K562 (cell line): ENCODE measurements around the gene GPC2. TPM values are rescaled to one million over a fixed set of nuclear protein-coding genes. Genes with fewer than 3 reads are reported as not detected.

Experiments used
- ATAC-seq: fragments of 200-7000 bp; cut with Tn5 transposase; 3 replicates; pipeline ENCODE4 v1.9.1; 2020; ENCODE audit warnings: moderate library complexity
- BruUV-seq: library from RNA; stranded (reverse); fragments of 400-500 nt; replicated peaks from 2 replicates; lab custom pipeline; 2021; lab: Mats Ljungman, UMichigan
- CTCF ChIA-PET: fragments of 300-600 bp; formaldehyde crosslinking; extraction: SDS; loops from one replicate; lab custom pipeline; 2021; ENCODE audit warnings: low intra/inter-chr PET ratio; lab: Yijun Ruan, JAX
- POLR2A ChIA-PET: fragments of 300-600, 350-650 bp; sonication (Branson Sonifier 250); formaldehyde crosslinking; extraction: SDS; loops from one replicate; lab custom pipeline; 2021; ENCODE audit warnings: antibody characterized with exemption, inconsistent platforms; lab: Yijun Ruan, JAX
- DNase-seq, 4 experiments: peaks; one replicate each; pipeline versions ENCODE4 v3.0.0 to v3.0.0-alpha.2; 2011 to 2018; ENCODE audit warnings: low spot score in 3 of 4, mixed read lengths in 3 of 4; ENCODE audit errors: extremely low read depth in 1 of 4
- FAIRE-seq: peaks from 2 replicates; lab custom pipeline; 2011; peaks lifted over from hg19 to GRCh38; lab: Jason Lieb, UNC
- H2AFZ ChIP-seq: 2 replicates; pipeline ENCODE4 v1.6.0; 2011; ENCODE audit warnings: low read depth, low read length, control low read depth, inconsistent platforms
- H3K27ac ChIP-seq: fragments of 200-600 bp; 3 replicates; pipeline ENCODE4 v1.8.0; 2011; ENCODE audit warnings: low read depth, mild to moderate bottlenecking, control low read depth, inconsistent platforms, low read length, moderate library complexity, mixed read lengths; ENCODE audit errors: extremely low read depth
- H3K27me3 ChIP-seq, 2 experiments: fragments of 300-600 bp in 1 of 2; 2 replicates in 1 of 2; 3 replicates in 1 of 2; pipeline versions ENCODE4 v1.6.0 to v1.8.0; 2011; ENCODE audit warnings: inconsistent platforms in 2 of 2, low read length in 2 of 2, mild to moderate bottlenecking in 1 of 2, mixed read lengths in 1 of 2, moderate library complexity in 1 of 2; ENCODE audit not compliant: control insufficient read depth in 2 of 2, insufficient read depth in 2 of 2
- H3K36me3 ChIP-seq: fragments of 300-600 bp; 3 replicates; pipeline ENCODE4 v1.8.0; 2011; ENCODE audit warnings: mild to moderate bottlenecking, low read length, inconsistent platforms; ENCODE audit not compliant: control insufficient read depth, insufficient read depth
- H3K4me1 ChIP-seq, 2 experiments: fragments of 200-600 bp in 1 of 2; replicated peaks in 1 of 2; 2 replicates in 1 of 2; 3 replicates in 1 of 2; pipeline versions ENCODE4 v1.5.1 to v1.8.0; 2011; ENCODE audit warnings: inconsistent platforms in 2 of 2, low read length in 2 of 2, mild to moderate bottlenecking in 1 of 2, mixed read lengths in 1 of 2, moderate library complexity in 1 of 2; ENCODE audit not compliant: control insufficient read depth in 2 of 2, insufficient read depth in 2 of 2
- H3K4me2 ChIP-seq: 2 replicates; pipeline ENCODE4 v1.6.1; 2011; ENCODE audit warnings: low read length, control low read depth, inconsistent platforms, mixed read lengths; ENCODE audit not compliant: insufficient read depth
- H3K4me3 ChIP-seq: fragments of 200-600 bp; sonication (generic), shearing (Covaris generic); 2 replicates; pipeline ENCODE4 v1.5.1; 2016; ENCODE audit warnings: control low read depth, inconsistent platforms
- H3K79me2 ChIP-seq: fragments of 200-600 bp; 3 replicates; pipeline ENCODE4 v1.8.0; 2011; ENCODE audit warnings: low read length, inconsistent platforms; ENCODE audit not compliant: control insufficient read depth, insufficient read depth
- H3K9ac ChIP-seq, 2 experiments: 2 replicates each; pipeline versions ENCODE4 v1.6.0 to v1.6.1; 2011; ENCODE audit warnings: low read depth in 2 of 2, low read length in 2 of 2, control low read depth in 1 of 2, inconsistent platforms in 1 of 2, mild to moderate bottlenecking in 1 of 2, mixed read lengths in 1 of 2; ENCODE audit not compliant: insufficient read depth in 1 of 2
- H3K9me1 ChIP-seq: one replicate; pipeline ENCODE4 v1.6.0; 2011; ENCODE audit warnings: inconsistent platforms, mild to moderate bottlenecking, low read length, moderate library complexity; ENCODE audit not compliant: control insufficient read depth, insufficient read depth
- H3K9me3 ChIP-seq: replicated peaks from 2 replicates; pipeline ENCODE4 v1.5.1; 2011; ENCODE audit warnings: low read depth, low read length, inconsistent platforms; ENCODE audit not compliant: control insufficient read depth, insufficient read depth
- H4K20me1 ChIP-seq: replicated peaks from 2 replicates; pipeline ENCODE4 v1.6.1; 2011; ENCODE audit warnings: low read length, inconsistent platforms, mixed read lengths; ENCODE audit not compliant: control insufficient read depth, insufficient read depth
- BDP1 ChIP-seq: IDR thresholded peaks from 3 replicates; pipeline ENCODE4 v1.6.1; 2011; ENCODE audit not compliant: insufficient read length, insufficient read depth
- ELK1 ChIP-seq: sonication (generic); formaldehyde crosslinking; IDR thresholded peaks from 2 replicates; pipeline ENCODE4 v1.8.1; 2022; ENCODE audit warnings: missing genetic modification reagents
- MAFK ChIP-seq: IDR thresholded peaks from 2 replicates; pipeline ENCODE4 v1.6.1; 2011; ENCODE audit warnings: low read length, improper control_type of control experiment
- NFYB ChIP-seq: IDR thresholded peaks from 2 replicates; pipeline ENCODE4 v1.6.1; 2011; ENCODE audit warnings: mild to moderate bottlenecking, moderate library complexity; ENCODE audit not compliant: insufficient read length; ENCODE audit errors: extremely low read depth
- NKRF ChIP-seq: fragments of 450-650 bp; IDR thresholded peaks from 2 replicates; pipeline ENCODE4 v1.6.1; 2016; ENCODE audit warnings: borderline replicate concordance
- NR2C2 ChIP-seq, 2 experiments: fragments of 200-800 bp in 1 of 2; sonication (Bioruptor generic) in 1 of 2; sonication (generic) in 1 of 2; formaldehyde crosslinking in 1 of 2; IDR thresholded peaks; 2 replicates each; pipeline versions ENCODE4 v1.6.1 to v1.8.0; 2016 to 2022; ENCODE audit warnings: mild to moderate bottlenecking in 1 of 2, missing compliant biosample characterization in 1 of 2, missing genetic modification characterization in 1 of 2, missing genetic modification reagents in 1 of 2
- PRDM10 ChIP-seq: fragments of 450-650 bp; IDR thresholded peaks from 2 replicates; pipeline ENCODE4 v1.6.1; 2018; ENCODE audit not compliant: partially characterized antibody
- TAL1 ChIP-seq: fragments of 450-650 bp; IDR thresholded peaks from 2 replicates; pipeline ENCODE4 v1.6.1; 2016; ENCODE audit warnings: mild to moderate bottlenecking
- XRCC5 ChIP-seq: fragments of 200-400 bp; formaldehyde crosslinking; IDR thresholded peaks from 2 replicates; pipeline ENCODE4 v1.6.1; 2017; ENCODE audit warnings: low read depth, mild to moderate bottlenecking, low read length
- ZBTB8A ChIP-seq: fragments of 450-650 bp; IDR thresholded peaks from 2 replicates; pipeline ENCODE4 v1.6.1; 2018; ENCODE audit warnings: mild to moderate bottlenecking, moderate library complexity; ENCODE audit not compliant: partially characterized antibody
- WGBS: fragments of 100-300 bp; shearing (Covaris generic); methylation state at CpG from one replicate; pipeline ENCODE4 v1.1.6; 2016; ENCODE audit warnings: low coverage, mixed read lengths; ENCODE audit not compliant: insufficient coverage; ENCODE audit errors: missing lambda C conversion rate; 5-methylcytosine and 5-hydroxymethylcytosine counted together
- in situ Hi-C: fragments of 300-500 bp; cut with MboI; formaldehyde crosslinking; loops from 4 replicates; pipeline ENCODE4 v1.15.0; 2018; ENCODE audit warnings: inconsistent platforms, mixed read lengths
- intact Hi-C: fragments of 100-400 bp; cut with micrococcal nuclease; formaldehyde crosslinking; loops from 2 replicates; pipeline ENCODE4 v1.14.2; 2022
- polyA plus RNA-seq, 8 experiments: library from polyadenylated mRNA; depleted of rRNA in 4 of 8; stranded (reverse) in 5 of 8; unstranded in 3 of 8; fragments of >200 nt; fragmentation: Nextera tagmentation in 2 of 8; fragmentation: Illumina TruSeq in 1 of 8; extraction: Ambion mirVana in 2 of 8; extraction: Trizol in 1 of 8; gene quantifications; 2 replicates each; pipeline versions ENCODE4 v1.2.1 to v1.2.3, GENCODE V29; 2011 to 2014; ENCODE audit warnings: inconsistent platforms in 1 of 8, missing spikeins in 1 of 8
- total RNA-seq, 7 experiments: library from RNA; depleted of rRNA in 6 of 7; stranded (reverse); fragments of >200 nt in 6 of 7; fragmentation: Illumina TruSeq in 2 of 7; extraction: Trizol in 2 of 7; gene quantifications; 2 replicates each; pipeline versions ENCODE4 v1.2.1 to v1.2.3, GENCODE V29; 2011 to 2021; ENCODE audit warnings: low replicate concordance in 1 of 7
- TF ChIP-seq, protein P1 (sequence below): fragments of 450-650 bp; formaldehyde crosslinking; IDR thresholded peaks from 2 replicates; pipeline ENCODE4 v1.4.0; 2020; ENCODE audit warnings: mild to moderate bottlenecking, moderate library complexity

Gene GPC2
- total and polyA plus RNA-seq, 9 of the 15 experiments (the other 6 are each of a cell fraction or from before 2014, with no cell fraction given): 0.06 to 7.7 (median 1.4) TPM; not detected in 1

- peak; percentile 91 for TF ChIP-seq PRDM10
- no peak for TF ChIP-seq XRCC5
- peak; percentile 24; the same call in 1 of the 2 replicates for TF ChIP-seq MAFK
- TF ChIP-seq TAL1: no peak
- no peak for TF ChIP-seq NR2C2 (CRISPR knock-in tag; IDR thresholded peaks at IDR 0.05)
- 0 out of 2 replicates have a peak, but pooled peaks have one; percentile 9 for TF ChIP-seq NR2C2 (tag; IDR thresholded peaks at IDR 0.05)
Observed at GRCh38 chr7:100208911-100209408, 31.8 kb upstream of the GPC2 start (continued).

- no peaks in the 10 kb centered on the region for H3K36me3 ChIP-seq
- FAIRE-seq: no peak
- ChIA-PET POLR2A (interaction anchor here (1.0 kb wide), 1 partner anchor 16 kb away, joined by 4 read pairs; no protein-coding TSS in a partner anchor), CTCF (no interaction called here)
- no peak overlapping the region for H3K27ac ChIP-seq
- no peak overlapping the region for H2AFZ ChIP-seq
- no peaks in the 10 kb centered on the region for H3K9me3 ChIP-seq
- intact Hi-C loops (no loop called here), in situ Hi-C loops (no loop called here)
- H4K20me1 ChIP-seq: no peaks in the 10 kb centered on the region
- no peak for ATAC-seq
- peak overlapping the region in 1 of 2 experiments; percentile 56; a peak in 1 of 4 replicates for H3K9ac ChIP-seq
- DNase-seq: no peak
- no peaks in the 10 kb centered on the region for H3K9me1 ChIP-seq
- H3K4me3 ChIP-seq: no peak overlapping the region
- TF ChIP-seq ELK1 (CRISPR knock-in tag): no peak
- no peak for TF ChIP-seq NKRF
- no peak for TF ChIP-seq NFYB
- TF ChIP-seq ZBTB8A: no peak
- no peak for TF ChIP-seq BDP1
- TF ChIP-seq, protein P1, sequence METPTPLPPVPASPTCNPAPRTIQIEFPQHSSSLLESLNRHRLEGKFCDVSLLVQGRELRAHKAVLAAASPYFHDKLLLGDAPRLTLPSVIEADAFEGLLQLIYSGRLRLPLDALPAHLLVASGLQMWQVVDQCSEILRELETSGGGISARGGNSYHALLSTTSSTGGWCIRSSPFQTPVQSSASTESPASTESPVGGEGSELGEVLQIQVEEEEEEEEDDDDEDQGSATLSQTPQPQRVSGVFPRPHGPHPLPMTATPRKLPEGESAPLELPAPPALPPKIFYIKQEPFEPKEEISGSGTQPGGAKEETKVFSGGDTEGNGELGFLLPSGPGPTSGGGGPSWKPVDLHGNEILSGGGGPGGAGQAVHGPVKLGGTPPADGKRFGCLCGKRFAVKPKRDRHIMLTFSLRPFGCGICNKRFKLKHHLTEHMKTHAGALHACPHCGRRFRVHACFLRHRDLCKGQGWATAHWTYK (CRISPR knock-in tag): no peak
- no TSS peak for BruUV-seq
- H3K4me1 ChIP-seq: peaks cover 19 to 21% of the 10 kb centered on the region in 2 experiments
- no peaks in the 10 kb centered on the region for H3K27me3 ChIP-seq
- WGBS: 53% methylated on average over 9 of the region's 9 CpGs
- no peak overlapping the region for H3K4me2 ChIP-seq
- H3K79me2 ChIP-seq: no peaks in the 10 kb centered on the region
Observed at GRCh38 chr7:100204454-100204853, 27.3 kb upstream of the GPC2 start.
